Measurements from ENCODE around the gene CNTN6.

Gene CNTN6

DNA sequence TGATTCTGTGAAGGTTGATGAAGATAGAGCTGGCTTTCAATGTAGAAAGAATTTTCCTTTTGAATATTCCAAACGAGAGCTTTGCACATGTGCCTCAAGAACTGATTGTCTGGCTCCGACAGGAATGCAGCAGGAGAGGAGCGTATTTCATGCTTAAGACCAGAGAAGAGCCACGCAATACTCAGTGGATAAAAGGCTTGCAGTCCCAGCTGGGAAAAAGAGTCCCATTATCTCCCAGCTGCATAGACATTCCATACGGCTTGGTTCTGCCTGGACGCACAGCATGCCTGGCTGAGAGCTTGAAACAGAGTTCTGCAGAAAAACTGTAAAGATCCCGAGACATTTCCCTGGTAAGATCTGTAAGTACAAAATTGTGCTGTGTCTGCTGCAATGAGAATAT is at the start of gene CNTN6:
TSS of gene CNTN6 (plus strand) at position 254 of the 400 bp plus-strand sequence. CDS start 54,985 bp downstream, outside the sequence.
- H3K9ac ChIP-seq (ENCODE audit: low read length): no peak within 1 kb of the TSS
- no peaks in the 10 kb centered on the region for H3K36me3 ChIP-seq (ENCODE audit: insufficient read depth, low read length)
- H3K4me1 ChIP-seq (ENCODE audit: insufficient read depth, low read length): no peaks in the 10 kb centered on the region
- no peak within 1 kb of the TSS for H3K4me3 ChIP-seq (ENCODE audit: low read depth in 1 of 2, low read length in 2 of 2)
- no peaks in the 10 kb centered on the region for H3K9me3 ChIP-seq (ENCODE audit: low read length)
- no peaks in the 10 kb centered on the region for H3K27me3 ChIP-seq (ENCODE audit: control insufficient read depth in 1 of 2, insufficient read depth in 2 of 2, low read length in 2 of 2)
- no peak within 1 kb of the TSS for H3K27ac ChIP-seq (ENCODE audit: low read depth, low read length)

DNA sequence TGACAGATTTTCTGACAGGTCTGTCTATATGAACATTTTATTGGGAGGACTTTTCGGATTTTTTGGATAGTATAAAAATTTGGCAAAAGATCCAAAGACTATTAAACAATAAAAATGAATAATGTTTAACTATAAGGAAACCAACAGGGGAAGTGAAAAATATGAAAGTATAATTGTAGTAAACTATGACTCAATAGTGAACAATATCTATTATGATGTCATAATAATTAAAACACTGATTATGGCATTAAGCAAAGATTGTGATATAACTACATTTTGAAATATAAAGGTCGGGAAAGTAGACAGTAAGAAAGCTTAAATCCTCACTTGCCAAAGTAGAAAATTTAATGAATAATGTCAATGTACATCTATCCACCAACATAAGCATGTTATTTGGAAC is 44.3 kb upstream of the CNTN6 start:
- no peaks in the 10 kb centered on the region for H3K4me1 ChIP-seq (ENCODE audit: insufficient read depth, low read length)
- no peak overlapping the region for H3K9ac ChIP-seq (ENCODE audit: low read length)
- H3K9me3 ChIP-seq (ENCODE audit: low read length): no peaks in the 10 kb centered on the region
- H3K36me3 ChIP-seq (ENCODE audit: insufficient read depth, low read length): no peaks in the 10 kb centered on the region
- H3K4me3 ChIP-seq (ENCODE audit: low read depth in 1 of 2, low read length in 2 of 2): no peak overlapping the region
- no peak overlapping the region for H3K27ac ChIP-seq (ENCODE audit: low read depth, low read length)
- H3K27me3 ChIP-seq (ENCODE audit: control insufficient read depth in 1 of 2, insufficient read depth in 2 of 2, low read length in 2 of 2): no peaks in the 10 kb centered on the region

DNA sequence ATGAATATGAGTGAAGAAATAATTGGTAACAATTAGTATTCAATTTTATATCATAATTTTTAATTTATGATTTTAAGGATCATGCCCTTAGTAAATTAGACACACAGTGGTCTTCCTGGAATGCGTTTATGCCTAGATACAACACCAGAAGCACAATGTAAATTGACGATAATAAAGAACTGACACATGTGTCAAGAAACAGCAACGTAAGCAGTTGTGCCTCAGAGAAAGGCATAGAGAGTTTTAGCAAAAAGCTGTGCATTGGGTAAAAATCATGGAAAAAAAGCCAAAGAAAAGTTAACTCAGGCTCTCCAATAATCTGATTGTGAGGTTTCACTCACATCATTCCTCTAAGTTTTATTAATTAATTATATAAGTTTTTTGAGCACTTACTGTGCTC is 37.0 kb upstream of the CNTN6 start:
- H3K36me3 ChIP-seq (ENCODE audit: insufficient read depth, low read length): no peaks in the 10 kb centered on the region
- H3K27ac ChIP-seq (ENCODE audit: low read depth, low read length): no peak overlapping the region
- H3K27me3 ChIP-seq (ENCODE audit: control insufficient read depth in 1 of 2, insufficient read depth in 2 of 2, low read length in 2 of 2): no peaks in the 10 kb centered on the region
- H3K4me3 ChIP-seq (ENCODE audit: low read depth in 1 of 2, low read length in 2 of 2): no peak overlapping the region
- H3K9ac ChIP-seq (ENCODE audit: low read length): no peak overlapping the region
- H3K9me3 ChIP-seq (ENCODE audit: low read length): no peaks in the 10 kb centered on the region
- no peaks in the 10 kb centered on the region for H3K4me1 ChIP-seq (ENCODE audit: insufficient read depth, low read length)

DNA sequence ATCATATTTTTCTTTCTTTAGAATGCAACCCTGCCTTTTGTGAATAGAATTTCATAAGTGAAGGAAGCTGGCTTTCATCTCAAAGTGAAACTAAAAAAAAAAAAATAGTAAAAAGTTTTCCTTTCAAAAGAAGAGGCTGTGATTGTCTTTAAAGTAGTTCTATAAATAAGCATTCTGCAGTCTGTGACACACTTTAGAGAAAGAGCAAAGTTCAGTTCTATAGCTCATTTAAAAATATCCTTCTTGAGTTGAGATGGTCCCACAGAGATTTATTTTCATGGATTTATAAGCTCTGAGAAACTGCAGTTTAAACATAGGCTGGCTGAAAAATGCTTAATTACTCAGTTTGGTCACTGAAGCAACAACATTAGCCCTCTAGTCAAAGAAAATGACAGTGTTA is 36.1 kb upstream of the CNTN6 start:
- H3K27me3 ChIP-seq (ENCODE audit: control insufficient read depth in 1 of 2, insufficient read depth in 2 of 2, low read length in 2 of 2): no peaks in the 10 kb centered on the region
- no peak overlapping the region for H3K4me3 ChIP-seq (ENCODE audit: low read depth in 1 of 2, low read length in 2 of 2)
- H3K27ac ChIP-seq (ENCODE audit: low read depth, low read length): no peak overlapping the region
- H3K36me3 ChIP-seq (ENCODE audit: insufficient read depth, low read length): no peaks in the 10 kb centered on the region
- no peaks in the 10 kb centered on the region for H3K9me3 ChIP-seq (ENCODE audit: low read length)
- H3K9ac ChIP-seq (ENCODE audit: low read length): no peak overlapping the region
- no peaks in the 10 kb centered on the region for H3K4me1 ChIP-seq (ENCODE audit: insufficient read depth, low read length)

DNA sequence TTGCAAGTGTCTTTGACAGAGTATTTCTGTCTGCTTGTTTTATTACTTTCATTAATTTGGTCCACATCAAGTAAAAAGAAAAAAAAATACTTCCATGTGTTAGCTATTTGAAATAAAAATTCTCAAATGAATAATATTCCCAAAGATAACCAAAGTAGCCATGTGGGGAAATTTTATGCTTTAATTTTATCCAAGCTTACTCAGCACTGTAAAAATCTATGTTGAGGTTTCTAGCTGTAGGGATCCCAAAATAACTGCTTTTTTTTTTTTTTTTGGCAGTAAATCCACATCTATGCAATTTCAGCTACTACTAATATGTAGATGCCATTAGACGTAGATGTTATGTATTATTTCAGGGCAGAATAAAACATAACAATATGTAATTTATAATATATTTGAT is 35.4 kb upstream of the CNTN6 start:
- H3K9me3 ChIP-seq (ENCODE audit: low read length): no peaks in the 10 kb centered on the region
- no peaks in the 10 kb centered on the region for H3K36me3 ChIP-seq (ENCODE audit: insufficient read depth, low read length)
- H3K27me3 ChIP-seq (ENCODE audit: control insufficient read depth in 1 of 2, insufficient read depth in 2 of 2, low read length in 2 of 2): no peaks in the 10 kb centered on the region
- no peak overlapping the region for H3K9ac ChIP-seq (ENCODE audit: low read length)
- H3K4me1 ChIP-seq (ENCODE audit: insufficient read depth, low read length): no peaks in the 10 kb centered on the region
- no peak overlapping the region for H3K27ac ChIP-seq (ENCODE audit: low read depth, low read length)
- H3K4me3 ChIP-seq (ENCODE audit: low read depth in 1 of 2, low read length in 2 of 2): no peak overlapping the region

DNA sequence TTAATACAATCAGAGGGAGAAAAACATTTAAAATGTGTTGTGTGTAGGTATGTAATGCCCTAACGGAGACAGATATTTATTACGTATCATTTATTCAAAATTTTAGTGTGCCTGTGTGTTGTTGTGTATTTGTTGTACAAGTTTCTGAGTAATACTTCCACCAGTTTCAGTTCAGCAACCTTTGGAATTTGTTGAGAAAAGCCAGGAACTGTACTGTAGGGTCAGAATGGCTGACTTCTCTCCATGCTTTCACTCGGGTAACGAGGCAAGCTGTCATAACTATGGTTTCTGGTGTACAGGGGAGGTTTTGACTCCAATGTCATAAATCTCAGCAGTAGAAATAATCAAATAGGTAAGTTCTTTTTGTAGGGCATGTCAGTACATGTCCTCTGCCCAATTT is 23.8 kb upstream of the CNTN6 start:
- no peaks in the 10 kb centered on the region for H3K9me3 ChIP-seq (ENCODE audit: low read length)
- no peaks in the 10 kb centered on the region for H3K27me3 ChIP-seq (ENCODE audit: control insufficient read depth in 1 of 2, insufficient read depth in 2 of 2, low read length in 2 of 2)
- no peak overlapping the region for H3K4me3 ChIP-seq (ENCODE audit: low read depth in 1 of 2, low read length in 2 of 2)
- H3K4me1 ChIP-seq (ENCODE audit: insufficient read depth, low read length): no peaks in the 10 kb centered on the region
- H3K36me3 ChIP-seq (ENCODE audit: insufficient read depth, low read length): no peaks in the 10 kb centered on the region
- H3K27ac ChIP-seq (ENCODE audit: low read depth, low read length): no peak overlapping the region
- no peak overlapping the region for H3K9ac ChIP-seq (ENCODE audit: low read length)

DNA sequence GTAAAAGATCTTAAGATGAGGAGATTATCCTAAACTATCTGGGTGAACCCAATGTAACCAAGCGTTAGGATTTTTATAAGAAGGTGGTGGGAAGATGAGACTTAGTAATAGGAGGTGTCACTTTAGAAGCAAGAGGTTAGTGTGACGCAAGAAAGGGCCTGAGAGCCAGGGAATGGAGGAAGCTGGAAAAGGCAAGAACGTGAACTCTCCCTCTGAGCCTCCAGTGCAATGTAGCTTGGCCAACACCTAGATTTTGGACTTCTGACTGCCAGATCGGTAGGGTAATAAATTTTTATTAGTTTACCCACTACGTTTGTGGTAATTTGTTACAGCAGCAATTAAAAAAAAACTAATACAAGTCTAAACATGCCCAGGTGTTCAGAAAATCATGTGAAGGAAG is 20.8 kb upstream of the CNTN6 start:
- Histone ChIP-seq H3K9ac (ENCODE audit: low read length) (no peak overlapping the region), H3K4me3 (ENCODE audit: low read depth in 1 of 2, low read length in 2 of 2) (no peak overlapping the region), H3K27me3 (ENCODE audit: control insufficient read depth in 1 of 2, insufficient read depth in 2 of 2, low read length in 2 of 2) (no peaks in the 10 kb centered on the region), H3K36me3 (ENCODE audit: insufficient read depth, low read length) (no peaks in the 10 kb centered on the region), H3K4me1 (ENCODE audit: insufficient read depth, low read length) (no peaks in the 10 kb centered on the region), H3K9me3 (ENCODE audit: low read length) (no peaks in the 10 kb centered on the region), H3K27ac (ENCODE audit: low read depth, low read length) (no peak overlapping the region)

DNA sequence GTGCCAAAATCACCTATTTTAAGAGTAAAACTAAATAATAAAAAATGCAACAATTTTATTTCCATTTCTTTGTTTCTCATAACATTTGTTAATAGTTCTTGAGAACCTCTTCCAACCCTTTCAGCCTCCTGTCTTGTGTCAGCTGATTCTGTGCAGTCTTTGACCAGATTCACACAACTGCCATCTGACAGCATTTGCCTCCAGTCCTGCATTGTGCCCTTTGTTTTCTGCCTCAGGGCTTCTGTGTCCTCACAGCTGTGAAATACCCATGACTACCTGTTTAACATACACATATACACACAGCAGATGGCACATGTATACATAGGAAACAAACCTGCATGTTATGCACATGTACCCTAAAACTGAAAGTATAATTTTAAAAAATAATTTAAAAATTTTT is 13.2 kb upstream of the CNTN6 start:
- Histone ChIP-seq H3K9me3 (ENCODE audit: low read length) (no peaks in the 10 kb centered on the region), H3K27me3 (ENCODE audit: control insufficient read depth in 1 of 2, insufficient read depth in 2 of 2, low read length in 2 of 2) (no peaks in the 10 kb centered on the region), H3K36me3 (ENCODE audit: insufficient read depth, low read length) (no peaks in the 10 kb centered on the region), H3K4me1 (ENCODE audit: insufficient read depth, low read length) (no peaks in the 10 kb centered on the region), H3K4me3 (ENCODE audit: low read depth in 1 of 2, low read length in 2 of 2) (no peak overlapping the region), H3K9ac (ENCODE audit: low read length) (no peak overlapping the region), H3K27ac (ENCODE audit: low read depth, low read length) (no peak overlapping the region)

DNA sequence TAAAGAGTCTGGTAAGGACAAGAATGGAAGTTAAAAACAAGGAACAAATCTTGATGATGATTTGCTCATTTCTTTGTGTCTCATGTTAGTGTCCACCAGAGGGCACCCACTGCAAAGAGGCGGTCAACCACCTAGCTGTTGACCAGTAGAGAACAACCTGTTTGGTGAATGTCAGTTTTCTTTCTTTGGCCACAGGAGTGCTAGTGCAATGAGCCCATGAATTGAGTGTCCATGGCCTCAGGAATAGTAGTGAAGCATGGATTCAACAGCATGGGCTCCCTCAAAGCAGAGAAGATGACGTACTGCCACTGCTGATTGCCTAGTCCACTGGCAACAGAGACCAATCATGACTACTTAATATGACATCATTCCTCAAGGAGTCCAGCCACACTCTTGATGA is 10.7 kb upstream of the CNTN6 start:
- Histone ChIP-seq H3K27ac (ENCODE audit: low read depth, low read length) (no peak overlapping the region), H3K9ac (ENCODE audit: low read length) (no peak overlapping the region), H3K9me3 (ENCODE audit: low read length) (no peaks in the 10 kb centered on the region), H3K27me3 (ENCODE audit: control insufficient read depth in 1 of 2, insufficient read depth in 2 of 2, low read length in 2 of 2) (no peaks in the 10 kb centered on the region), H3K4me3 (ENCODE audit: low read depth in 1 of 2, low read length in 2 of 2) (no peak overlapping the region), H3K36me3 (ENCODE audit: insufficient read depth, low read length) (no peaks in the 10 kb centered on the region), H3K4me1 (ENCODE audit: insufficient read depth, low read length) (peaks cover 4% of the 10 kb centered on the region)

DNA sequence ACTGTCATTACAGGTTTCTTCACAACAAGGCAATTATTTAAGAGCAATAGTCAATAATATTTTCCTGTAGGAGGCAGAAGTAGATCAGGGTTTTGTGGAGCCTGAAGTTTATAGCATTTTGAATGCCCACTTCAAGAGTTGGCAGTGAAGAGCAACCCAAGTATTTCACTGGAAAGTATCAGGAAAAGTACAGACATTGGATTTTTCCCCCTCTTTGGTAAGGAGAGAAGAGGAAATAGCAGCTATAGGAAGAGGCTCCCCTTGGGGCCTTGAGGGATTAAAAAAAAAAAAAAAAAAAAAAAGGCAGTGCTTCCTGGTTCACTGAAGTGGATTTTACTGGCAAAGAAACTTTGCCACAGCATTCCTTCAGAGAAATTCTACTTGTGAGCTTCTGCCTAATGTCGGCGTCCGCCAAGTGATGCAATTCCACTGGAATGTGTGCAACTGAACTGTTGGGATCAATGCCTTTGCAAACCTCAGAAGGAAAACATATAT is 5.7 kb upstream of the CNTN6 start:
- Histone ChIP-seq H3K9me3 (ENCODE audit: low read length) (no peaks in the 10 kb centered on the region), H3K36me3 (ENCODE audit: insufficient read depth, low read length) (no peaks in the 10 kb centered on the region), H3K9ac (ENCODE audit: low read length) (no peak overlapping the region), H3K4me1 (ENCODE audit: insufficient read depth, low read length) (peaks cover 8% of the 10 kb centered on the region), H3K4me3 (ENCODE audit: low read depth in 1 of 2, low read length in 2 of 2) (no peak overlapping the region), H3K27me3 (ENCODE audit: control insufficient read depth in 1 of 2, insufficient read depth in 2 of 2, low read length in 2 of 2) (no peaks in the 10 kb centered on the region), H3K27ac (ENCODE audit: low read depth, low read length) (no peak overlapping the region)

DNA sequence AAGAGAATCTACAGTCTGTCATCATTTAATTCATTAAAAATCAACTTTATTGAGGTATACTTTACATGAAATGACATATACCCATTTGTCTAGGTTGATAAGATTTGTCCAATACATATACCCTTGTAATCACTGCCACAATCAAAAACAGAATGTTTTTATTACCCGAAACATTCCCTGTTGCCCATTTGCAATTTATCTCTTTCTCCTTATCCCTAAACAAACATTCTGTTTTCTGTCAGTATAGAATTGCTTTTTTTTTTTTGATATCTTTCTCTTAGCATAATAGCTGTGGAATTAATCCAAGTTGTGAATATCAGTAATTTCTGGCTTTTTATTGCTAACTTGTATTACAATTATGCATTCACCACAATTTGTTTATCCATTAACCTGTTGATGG is 4.3 kb upstream of the CNTN6 start:
- Histone ChIP-seq H3K4me1 (ENCODE audit: insufficient read depth, low read length) (peaks cover 8% of the 10 kb centered on the region), H3K27ac (ENCODE audit: low read depth, low read length) (no peak overlapping the region), H3K27me3 (ENCODE audit: control insufficient read depth in 1 of 2, insufficient read depth in 2 of 2, low read length in 2 of 2) (no peaks in the 10 kb centered on the region), H3K9me3 (ENCODE audit: low read length) (no peaks in the 10 kb centered on the region), H3K36me3 (ENCODE audit: insufficient read depth, low read length) (no peaks in the 10 kb centered on the region), H3K4me3 (ENCODE audit: low read depth in 1 of 2, low read length in 2 of 2) (no peak overlapping the region), H3K9ac (ENCODE audit: low read length) (no peak overlapping the region)

DNA sequence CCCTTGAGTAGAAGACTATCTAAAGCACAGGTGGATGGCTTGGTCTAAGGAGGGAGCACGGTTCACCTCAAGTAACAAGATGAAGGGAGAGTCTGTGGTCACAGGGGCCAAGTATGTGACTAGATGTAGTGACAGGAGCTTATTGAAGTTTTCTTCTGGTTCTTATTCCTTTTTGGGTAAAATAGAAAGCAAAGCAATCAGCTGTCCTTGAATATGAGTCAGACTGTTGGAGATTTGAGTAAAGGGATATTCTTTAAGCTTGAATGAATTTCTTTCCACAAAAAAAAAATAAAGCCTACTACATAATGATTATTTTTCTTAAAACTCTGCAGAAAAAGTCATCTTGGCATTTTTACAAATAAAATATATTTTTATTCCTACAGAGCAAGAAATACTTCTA is 1.5 kb upstream of the CNTN6 start:
- Histone ChIP-seq H3K9me3 (ENCODE audit: low read length) (no peaks in the 10 kb centered on the region), H3K36me3 (ENCODE audit: insufficient read depth, low read length) (no peaks in the 10 kb centered on the region), H3K4me3 (ENCODE audit: low read depth in 1 of 2, low read length in 2 of 2) (no peak overlapping the region), H3K9ac (ENCODE audit: low read length) (no peak overlapping the region), H3K27ac (ENCODE audit: low read depth, low read length) (no peak overlapping the region), H3K27me3 (ENCODE audit: control insufficient read depth in 1 of 2, insufficient read depth in 2 of 2, low read length in 2 of 2) (no peaks in the 10 kb centered on the region), H3K4me1 (ENCODE audit: insufficient read depth, low read length) (peaks cover 8% of the 10 kb centered on the region)

Measured in muscle layer of colon (tissue), 2 donors.